SU-DHL-6 (cell line): ENCODE data around the gene PLCB2.
A peak's percentile ranks its signal among the peaks of the same experiment; 100 is the strongest.

Experiments
- H2AFZ ChIP-seq: fragments of 200-600 bp; sonication (generic); 2 replicates; pipeline ENCODE4 v1.6.1; 2014; ENCODE audit warnings: low read depth, mild to moderate bottlenecking, moderate library complexity, mixed read lengths, antibody characterized with exemption, low read length; ENCODE audit not compliant: severe bottlenecking
- H3F3A ChIP-seq: fragments of 200-600 bp; shearing (Covaris generic); 2 replicates; pipeline ENCODE4 v1.6.0; 2016; ENCODE audit warnings: antibody characterized with exemption, mild to moderate bottlenecking; ENCODE audit not compliant: insufficient read depth
- H3K27ac ChIP-seq: fragments of 200-600 bp; sonication (generic); 2 replicates; pipeline ENCODE4 v1.5.1; 2016; ENCODE audit warnings: low read depth, mild to moderate bottlenecking, low read length, moderate library complexity, mixed read lengths
- H3K27me3 ChIP-seq: fragments of 200-600 bp; sonication (generic), shearing (Covaris generic); 2 replicates; pipeline ENCODE4 v1.6.0; 2014; ENCODE audit warnings: mild to moderate bottlenecking, low read length
- H3K36me3 ChIP-seq: fragments of 200-600 bp; sonication (generic); 2 replicates; pipeline ENCODE4 v1.6.1; 2014; ENCODE audit warnings: mild to moderate bottlenecking, low read length, mixed read lengths
- H3K4me2 ChIP-seq: fragments of 300-600, 200-600 bp; shearing (Covaris generic), sonication (generic); 2 replicates; pipeline ENCODE4 v1.6.0; 2014; ENCODE audit warnings: low read length, low read depth, mild to moderate bottlenecking; ENCODE audit not compliant: poor library complexity, severe bottlenecking
- H3K4me3 ChIP-seq: fragments of 200-600 bp; sonication (generic); 2 replicates; pipeline ENCODE4 v1.5.1; 2014; ENCODE audit warnings: antibody characterized with exemption, low read length, mild to moderate bottlenecking, mixed read lengths; ENCODE audit not compliant: insufficient read depth, poor library complexity, severe bottlenecking
- H3K79me2 ChIP-seq: fragments of 200-600 bp; sonication (generic); 2 replicates; pipeline ENCODE4 v1.6.1; 2014; ENCODE audit warnings: mild to moderate bottlenecking, low read length, moderate library complexity; ENCODE audit not compliant: insufficient read depth
- H3K9ac ChIP-seq: fragments of 200-600 bp; sonication (generic); 2 replicates; pipeline ENCODE4 v1.7.0; 2014; ENCODE audit warnings: mild to moderate bottlenecking, low read length
- H3K9me2 ChIP-seq: fragments of 200-600 bp; sonication (generic); replicated peaks from 2 replicates; pipeline ENCODE4 v1.6.1; 2014; ENCODE audit warnings: low read length; ENCODE audit not compliant: insufficient read depth
- H3K9me3 ChIP-seq: fragments of 200-600 bp; sonication (generic); 2 replicates; pipeline ENCODE4 v1.6.1; 2014; ENCODE audit warnings: low read length, mixed read lengths; ENCODE audit not compliant: insufficient read depth
- H4K20me1 ChIP-seq: fragments of 200-600 bp; sonication (generic); 2 replicates; pipeline ENCODE4 v1.6.1; 2014; ENCODE audit warnings: low read depth, mild to moderate bottlenecking, antibody characterized with exemption, low read length, moderate library complexity, mixed read lengths
- CTCF ChIP-seq: fragments of 200-600 bp; sonication (generic); IDR thresholded peaks from one replicate; pipeline ENCODE4 v1.5.1; 2017; ENCODE audit warnings: antibody characterized with exemption, mild to moderate bottlenecking, low read length, moderate library complexity; ENCODE audit not compliant: insufficient read depth, poor library complexity, severe bottlenecking
- EZH2phosphoT487 ChIP-seq: fragments of 200-600 bp; sonication (generic), shearing (Covaris generic); conservative IDR thresholded peaks from 2 replicates; pipeline ENCODE4 v1.6.1; 2018; ENCODE audit warnings: mild to moderate bottlenecking, antibody characterized with exemption, low read length, moderate library complexity, mixed read lengths

The PLCB2 gene

GRCh38 chr15:40323953-40324937 is 16.5 kb upstream of the PLCB2 start:
- TF ChIP-seq CTCF (no peak), EZH2phosphoT487 (no peak)
- no peaks in the 10 kb centered on the region for H4K20me1 ChIP-seq
- H3F3A ChIP-seq, result no peaks in the 10 kb centered on the region
- H3K9ac ChIP-seq, result peak overlapping the region; percentile 46; the same call in 1 of the 2 replicates
- H3K79me2 ChIP-seq, result no peaks in the 10 kb centered on the region
- peak overlapping the region; percentile 52 for H3K4me3 ChIP-seq
- no peaks in the 10 kb centered on the region for H3K9me3 ChIP-seq
- peak overlapping the region; percentile 52 for H3K4me2 ChIP-seq
- no peaks in the 10 kb centered on the region for H3K27me3 ChIP-seq
- H3K9me2 ChIP-seq, result no peaks in the 10 kb centered on the region
- no peak overlapping the region for H3K27ac ChIP-seq
- H2AFZ ChIP-seq, result peak overlapping the region; percentile 24
- no peaks in the 10 kb centered on the region for H3K36me3 ChIP-seq

- Histone ChIP-seq H3K27ac (no peak within 1 kb of the TSS), H3K9ac (peak within 1 kb of the TSS; percentile 46; the same call in 1 of the 2 replicates), H4K20me1 (no peaks in the 10 kb centered on the region), H3F3A (no peaks in the 10 kb centered on the region), H3K9me3 (no peaks in the 10 kb centered on the region), H3K9me2 (no peaks in the 10 kb centered on the region), H3K4me2 (peak within 1 kb of the TSS; percentile 52), H3K27me3 (no peaks in the 10 kb centered on the region), H3K36me3 (no peaks in the 10 kb centered on the region), H2AFZ (peak within 1 kb of the TSS; percentile 24), H3K79me2 (no peaks in the 10 kb centered on the region), H3K4me3 (peak within 1 kb of the TSS; percentile 52)
- TF ChIP-seq EZH2phosphoT487 (no peak), CTCF (peak; percentile 28)
These were observed 15.7 kb upstream of the PLCB2 start, which contains the start of gene INAFM2 for GRCh38 chr15:40323239-40323952. INAFM2 (plus strand) TSS chr15:40323692; CDS start chr15:40324056, 364 bp downstream.

GRCh38 chr15:40322531-40323238 is 14.9 kb upstream of the PLCB2 start:
- Histone ChIP-seq H3F3A (no peaks in the 10 kb centered on the region), H3K9me3 (no peaks in the 10 kb centered on the region), H3K36me3 (no peaks in the 10 kb centered on the region), H3K9me2 (no peaks in the 10 kb centered on the region), H3K9ac (no peak overlapping the region), H2AFZ (no peak overlapping the region), H3K4me2 (peak overlapping the region; percentile 50), H4K20me1 (no peaks in the 10 kb centered on the region), H3K27ac (no peak overlapping the region), H3K79me2 (no peaks in the 10 kb centered on the region), H3K4me3 (peak overlapping the region; percentile 35), H3K27me3 (no peaks in the 10 kb centered on the region)
- TF ChIP-seq EZH2phosphoT487, result no peak
- TF ChIP-seq CTCF, result no peak
